BE2C (cell line): ENCODE data around the gene QRSL1.

ENCODE experiments used
- DNase-seq: peaks from one replicate; pipeline ENCODE4 v3.0.0-alpha.2; 2020
- H3K27me3 ChIP-seq: fragments of 250-450 bp; sonication (Bioruptor Pico); 2 replicates; pipeline ENCODE4 v1.5.1; 2020; ENCODE audit warnings: mild to moderate bottlenecking
- H3K36me3 ChIP-seq: fragments of 250-450 bp; sonication (Bioruptor Pico); 2 replicates; pipeline ENCODE4 v1.5.1; 2020; ENCODE audit warnings: mild to moderate bottlenecking
- H3K4me1 ChIP-seq: fragments of 250-450 bp; sonication (Bioruptor Pico); 2 replicates; pipeline ENCODE4 v1.5.1; 2020
- H3K4me3 ChIP-seq: 2 replicates; pipeline ENCODE4 v1.5.1; 2011; ENCODE audit warnings: low read depth, low read length
- H3K9me3 ChIP-seq: fragments of 250-450 bp; sonication (Bioruptor Pico); 2 replicates; pipeline ENCODE4 v1.5.1; 2020
- TF ChIP-seq, protein P1 (sequence below): IDR thresholded peaks from 2 replicates; pipeline ENCODE4 v1.5.1; 2012; ENCODE audit warnings: mild to moderate bottlenecking, low read depth, low read length

Gene QRSL1

DNA sequence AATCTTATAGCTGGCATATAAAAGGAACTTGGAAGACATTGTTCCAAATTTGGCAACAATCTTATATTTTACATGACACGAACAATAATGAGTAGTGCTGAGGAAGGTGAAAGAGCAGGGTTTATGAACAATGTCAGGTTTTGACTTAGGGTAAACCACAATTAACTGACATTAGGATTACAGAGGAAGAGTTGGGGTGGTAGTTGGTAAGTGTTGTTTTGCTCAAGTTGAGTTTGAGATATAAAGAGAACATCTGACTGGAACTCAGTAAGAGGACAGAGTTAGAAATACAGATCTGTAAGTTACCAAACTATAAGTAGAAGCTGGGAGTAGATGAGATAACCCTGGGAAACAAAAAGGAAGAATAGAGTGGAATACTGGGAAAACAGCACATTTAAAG is 15.2 kb upstream of the QRSL1 start:
- Histone ChIP-seq H3K9me3 (no peaks in the 10 kb centered on the region), H3K27me3 (no peaks in the 10 kb centered on the region), H3K36me3 (no peaks in the 10 kb centered on the region), H3K4me3 (no peak overlapping the region), H3K4me1 (no peaks in the 10 kb centered on the region)
- DNase-seq = no peak
- TF ChIP-seq, protein P1, sequence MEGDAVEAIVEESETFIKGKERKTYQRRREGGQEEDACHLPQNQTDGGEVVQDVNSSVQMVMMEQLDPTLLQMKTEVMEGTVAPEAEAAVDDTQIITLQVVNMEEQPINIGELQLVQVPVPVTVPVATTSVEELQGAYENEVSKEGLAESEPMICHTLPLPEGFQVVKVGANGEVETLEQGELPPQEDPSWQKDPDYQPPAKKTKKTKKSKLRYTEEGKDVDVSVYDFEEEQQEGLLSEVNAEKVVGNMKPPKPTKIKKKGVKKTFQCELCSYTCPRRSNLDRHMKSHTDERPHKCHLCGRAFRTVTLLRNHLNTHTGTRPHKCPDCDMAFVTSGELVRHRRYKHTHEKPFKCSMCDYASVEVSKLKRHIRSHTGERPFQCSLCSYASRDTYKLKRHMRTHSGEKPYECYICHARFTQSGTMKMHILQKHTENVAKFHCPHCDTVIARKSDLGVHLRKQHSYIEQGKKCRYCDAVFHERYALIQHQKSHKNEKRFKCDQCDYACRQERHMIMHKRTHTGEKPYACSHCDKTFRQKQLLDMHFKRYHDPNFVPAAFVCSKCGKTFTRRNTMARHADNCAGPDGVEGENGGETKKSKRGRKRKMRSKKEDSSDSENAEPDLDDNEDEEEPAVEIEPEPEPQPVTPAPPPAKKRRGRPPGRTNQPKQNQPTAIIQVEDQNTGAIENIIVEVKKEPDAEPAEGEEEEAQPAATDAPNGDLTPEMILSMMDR = no peak

DNA sequence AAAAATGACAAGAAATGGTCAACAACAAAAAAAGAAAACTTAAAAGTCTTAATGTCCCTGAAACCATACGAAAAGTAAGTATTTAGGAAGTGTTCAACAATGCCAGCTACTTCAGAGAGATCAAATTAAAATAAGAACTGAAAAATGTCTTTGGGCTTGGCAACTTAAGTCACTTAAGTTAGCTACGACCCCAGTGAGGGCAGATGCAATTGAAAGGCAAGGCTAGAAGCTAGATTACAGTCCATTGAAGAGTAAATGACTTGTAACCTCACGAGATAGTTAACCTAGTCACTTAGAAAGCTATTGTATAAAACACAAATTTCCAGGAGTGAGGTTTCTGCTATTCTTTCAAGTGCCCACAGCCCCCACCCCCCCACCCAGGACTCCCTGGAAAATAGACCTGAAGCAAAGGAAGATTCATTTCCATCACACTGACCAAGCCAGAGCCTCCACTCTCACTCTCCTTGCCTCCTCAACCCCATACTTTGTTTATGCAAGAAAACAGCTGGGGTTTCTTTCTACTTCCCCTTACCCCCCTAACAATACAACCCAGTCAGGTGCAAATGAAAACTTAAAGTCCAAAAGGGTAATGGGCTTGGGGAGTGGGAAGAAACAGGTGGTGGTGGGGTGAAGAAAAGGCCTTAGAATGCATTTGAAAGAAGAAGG is 14.7 kb upstream of the QRSL1 start:
- Histone ChIP-seq H3K4me1 (no peaks in the 10 kb centered on the region), H3K4me3 (no peak overlapping the region), H3K36me3 (no peaks in the 10 kb centered on the region), H3K9me3 (no peaks in the 10 kb centered on the region), H3K27me3 (no peaks in the 10 kb centered on the region)
- TF ChIP-seq, protein P1 = no peak
- DNase-seq = no peak

DNA sequence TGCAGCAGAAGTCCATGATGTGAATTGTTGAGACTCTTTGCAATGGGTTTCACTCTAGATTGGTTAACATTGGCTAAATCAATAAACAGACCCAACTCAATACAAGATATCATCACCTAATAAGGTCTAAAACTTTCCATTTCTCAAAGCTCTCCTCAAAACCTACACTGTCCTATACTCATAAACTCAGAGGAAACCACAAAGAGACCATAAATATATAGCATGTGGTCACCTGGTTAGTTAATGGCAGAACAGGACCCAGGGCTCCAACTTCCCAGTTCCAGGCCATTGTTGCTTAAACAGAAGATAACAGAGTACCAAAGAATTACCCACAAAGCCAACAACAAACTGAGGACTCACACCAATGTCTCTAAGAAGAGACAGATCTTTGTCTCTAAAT is 12.1 kb upstream of the QRSL1 start:
- no peaks in the 10 kb centered on the region for H3K4me1 ChIP-seq
- TF ChIP-seq, protein P1 = no peak
- no peak for DNase-seq
- H3K9me3 ChIP-seq = no peaks in the 10 kb centered on the region
- H3K4me3 ChIP-seq = no peak overlapping the region
- no peaks in the 10 kb centered on the region for H3K36me3 ChIP-seq
- H3K27me3 ChIP-seq = no peaks in the 10 kb centered on the region

DNA sequence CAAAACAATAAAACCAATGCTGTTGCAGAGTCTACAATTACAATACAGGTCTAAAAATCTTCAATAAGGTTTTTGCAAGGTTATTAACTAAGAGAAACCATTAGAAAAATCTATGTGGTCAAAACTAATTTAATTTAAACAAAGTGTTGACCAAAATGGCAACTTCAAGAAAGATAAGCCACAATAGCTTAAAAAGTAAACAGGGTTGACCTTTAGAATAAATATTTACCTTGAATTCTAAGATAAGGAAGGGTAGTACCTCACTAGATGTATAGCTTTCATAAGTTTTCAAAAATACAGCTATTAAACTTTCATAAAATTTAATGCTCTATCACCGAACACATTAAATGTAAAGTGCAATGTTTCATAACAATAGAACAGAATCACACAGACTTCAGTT is 11.5 kb upstream of the QRSL1 start:
- no peak for DNase-seq
- Histone ChIP-seq H3K27me3 (no peaks in the 10 kb centered on the region), H3K4me1 (no peaks in the 10 kb centered on the region), H3K4me3 (no peak overlapping the region), H3K9me3 (no peaks in the 10 kb centered on the region), H3K36me3 (no peaks in the 10 kb centered on the region)
- TF ChIP-seq, protein P1 = no peak

DNA sequence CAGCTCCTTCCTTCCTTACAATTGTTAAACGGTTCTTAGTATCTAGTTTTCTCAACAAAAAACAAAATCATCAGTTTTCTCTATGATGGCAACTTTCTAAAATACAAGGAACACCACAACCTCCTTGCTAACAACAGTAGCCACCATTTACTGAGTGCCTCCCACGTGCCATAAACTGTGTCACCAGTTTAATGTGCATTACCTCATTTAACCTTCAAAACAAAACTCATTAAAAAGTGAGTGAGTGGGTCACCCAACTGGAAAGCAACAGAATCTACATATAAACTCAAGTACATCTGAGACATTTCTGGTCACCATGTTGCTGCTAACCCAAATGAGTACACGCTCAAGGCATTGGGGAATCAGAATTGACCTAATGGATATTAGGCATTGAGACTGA is 11.1 kb upstream of the QRSL1 start:
- H3K27me3 ChIP-seq = no peaks in the 10 kb centered on the region
- H3K9me3 ChIP-seq = no peaks in the 10 kb centered on the region
- H3K4me3 ChIP-seq = no peak overlapping the region
- H3K36me3 ChIP-seq = no peaks in the 10 kb centered on the region
- TF ChIP-seq, protein P1 = no peak
- no peaks in the 10 kb centered on the region for H3K4me1 ChIP-seq
- DNase-seq = no peak

DNA sequence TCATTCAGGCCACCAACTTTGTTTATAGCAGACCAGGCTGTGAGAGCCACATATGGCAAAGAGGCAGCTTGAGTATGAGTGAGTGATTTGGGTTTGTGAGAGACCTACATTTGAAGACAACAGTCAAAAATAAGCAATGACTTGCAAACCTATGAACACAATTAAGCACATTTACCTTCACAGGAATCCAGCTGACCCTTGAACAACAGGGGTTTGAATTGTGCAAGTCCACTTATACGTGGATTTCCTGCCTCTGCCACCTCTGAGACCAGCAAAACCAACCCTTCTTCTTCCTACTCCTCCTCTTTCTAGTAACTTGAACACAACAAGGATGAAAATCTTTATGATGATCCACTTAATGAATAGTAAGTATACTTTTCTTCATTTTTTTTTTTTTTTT is 10.2 kb upstream of the QRSL1 start:
- TF ChIP-seq, protein P1 = no peak
- no peak for DNase-seq
- Histone ChIP-seq H3K36me3 (no peaks in the 10 kb centered on the region), H3K9me3 (no peaks in the 10 kb centered on the region), H3K4me3 (no peak overlapping the region), H3K4me1 (no peaks in the 10 kb centered on the region), H3K27me3 (no peaks in the 10 kb centered on the region)
